Choroid plexus epithelial cell (primary cell): ENCODE data around the gene TBX1.
"Not testable (repeated sequence)": the region's sequence is repeated elsewhere in the genome, so short reads cannot be mapped to it uniquely, and the experiment has no call there.

Experiments
- DNase-seq: peaks from one replicate; pipeline ENCODE4 v3.0.0-alpha.2; 2010; ENCODE audit warnings: low read depth
- H3K4me3 ChIP-seq: 2 replicates; pipeline ENCODE4 v1.5.1; 2011; ENCODE audit warnings: low read depth, mild to moderate bottlenecking, control low read depth, low read length, moderate library complexity
- TF ChIP-seq, protein P1 (sequence below): conservative IDR thresholded peaks from 2 replicates; pipeline ENCODE4 v1.5.1; 2011; ENCODE audit warnings: low read depth, mild to moderate bottlenecking, control low read depth, inconsistent platforms, low read length, moderate library complexity

TBX1 gene

DNA sequence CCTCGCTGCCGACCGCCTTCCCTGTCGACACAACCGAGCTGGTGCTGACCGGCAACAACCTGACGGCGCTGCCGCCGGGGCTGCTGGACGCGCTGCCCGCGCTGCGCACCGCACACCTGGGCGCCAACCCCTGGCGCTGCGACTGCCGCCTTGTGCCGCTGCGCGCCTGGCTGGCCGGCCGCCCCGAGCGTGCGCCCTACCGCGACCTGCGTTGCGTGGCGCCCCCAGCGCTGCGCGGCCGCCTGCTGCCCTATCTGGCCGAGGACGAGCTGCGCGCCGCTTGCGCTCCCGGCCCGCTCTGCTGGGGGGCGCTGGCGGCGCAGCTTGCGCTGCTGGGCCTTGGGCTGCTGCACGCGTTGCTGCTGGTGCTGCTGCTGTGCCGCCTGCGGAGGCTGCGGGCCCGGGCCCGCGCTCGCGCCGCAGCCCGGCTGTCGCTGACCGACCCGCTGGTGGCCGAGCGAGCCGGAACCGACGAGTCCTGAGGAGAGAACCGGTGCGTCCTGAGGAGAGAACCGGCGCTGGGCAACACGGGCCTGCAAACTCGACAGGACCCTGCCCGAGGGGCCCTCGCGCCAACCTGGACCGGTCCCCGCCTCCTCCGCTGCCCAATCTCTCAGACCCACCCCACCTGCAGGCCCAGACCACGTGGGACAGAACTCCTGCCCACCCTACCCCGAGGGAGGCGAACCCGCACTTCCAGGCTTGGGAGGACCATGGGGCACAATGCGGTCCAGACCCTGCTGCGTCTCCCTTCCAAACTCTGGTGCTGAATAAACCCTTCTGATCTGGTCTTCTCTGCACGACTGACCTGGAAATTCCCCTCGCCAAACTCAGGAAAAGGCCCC, 36.4 kb upstream of the TBX1 start:
- no peak overlapping the region for H3K4me3 ChIP-seq
- peak; percentile 42 for DNase-seq
- TF ChIP-seq, protein P1, sequence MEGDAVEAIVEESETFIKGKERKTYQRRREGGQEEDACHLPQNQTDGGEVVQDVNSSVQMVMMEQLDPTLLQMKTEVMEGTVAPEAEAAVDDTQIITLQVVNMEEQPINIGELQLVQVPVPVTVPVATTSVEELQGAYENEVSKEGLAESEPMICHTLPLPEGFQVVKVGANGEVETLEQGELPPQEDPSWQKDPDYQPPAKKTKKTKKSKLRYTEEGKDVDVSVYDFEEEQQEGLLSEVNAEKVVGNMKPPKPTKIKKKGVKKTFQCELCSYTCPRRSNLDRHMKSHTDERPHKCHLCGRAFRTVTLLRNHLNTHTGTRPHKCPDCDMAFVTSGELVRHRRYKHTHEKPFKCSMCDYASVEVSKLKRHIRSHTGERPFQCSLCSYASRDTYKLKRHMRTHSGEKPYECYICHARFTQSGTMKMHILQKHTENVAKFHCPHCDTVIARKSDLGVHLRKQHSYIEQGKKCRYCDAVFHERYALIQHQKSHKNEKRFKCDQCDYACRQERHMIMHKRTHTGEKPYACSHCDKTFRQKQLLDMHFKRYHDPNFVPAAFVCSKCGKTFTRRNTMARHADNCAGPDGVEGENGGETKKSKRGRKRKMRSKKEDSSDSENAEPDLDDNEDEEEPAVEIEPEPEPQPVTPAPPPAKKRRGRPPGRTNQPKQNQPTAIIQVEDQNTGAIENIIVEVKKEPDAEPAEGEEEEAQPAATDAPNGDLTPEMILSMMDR = no peak

DNA sequence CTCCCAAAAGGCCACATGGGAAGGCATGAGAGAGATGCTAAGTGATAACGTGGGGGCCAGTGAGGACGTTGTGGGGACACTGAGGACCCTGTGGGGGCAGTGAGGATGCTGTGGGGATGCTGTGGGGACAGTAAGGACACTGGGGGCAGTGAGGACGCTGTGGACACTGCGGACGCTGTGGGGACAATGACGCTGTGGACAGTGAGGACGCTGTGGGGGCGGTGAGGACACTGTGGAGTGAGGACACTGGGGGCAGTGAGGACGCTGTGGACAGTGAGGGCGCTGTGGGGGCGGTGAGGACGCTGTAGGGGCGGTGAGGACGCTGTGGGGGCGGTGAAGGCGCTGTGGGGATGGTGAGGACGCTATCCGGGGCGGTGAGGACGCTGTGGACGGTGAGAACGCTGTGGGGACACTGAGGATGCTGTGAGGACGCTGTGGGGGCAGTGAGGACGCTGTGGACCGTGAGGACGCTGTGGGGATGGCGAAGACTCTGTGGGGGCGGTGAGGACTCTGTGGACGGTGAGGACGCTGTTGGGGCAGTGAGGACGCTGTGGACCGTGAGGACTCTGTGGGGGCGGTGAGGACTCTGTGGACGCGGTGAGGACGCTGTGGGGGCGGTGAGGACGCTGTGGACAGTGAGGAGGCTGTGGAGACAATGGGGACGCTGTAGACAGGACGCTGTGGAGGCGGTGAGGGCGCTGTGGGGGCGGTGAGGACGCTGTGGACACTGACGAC, 35.5 kb upstream of the TBX1 start:
- TF ChIP-seq, protein P1 = no peak
- no peak overlapping the region for H3K4me3 ChIP-seq
- DNase-seq = no peak

DNA sequence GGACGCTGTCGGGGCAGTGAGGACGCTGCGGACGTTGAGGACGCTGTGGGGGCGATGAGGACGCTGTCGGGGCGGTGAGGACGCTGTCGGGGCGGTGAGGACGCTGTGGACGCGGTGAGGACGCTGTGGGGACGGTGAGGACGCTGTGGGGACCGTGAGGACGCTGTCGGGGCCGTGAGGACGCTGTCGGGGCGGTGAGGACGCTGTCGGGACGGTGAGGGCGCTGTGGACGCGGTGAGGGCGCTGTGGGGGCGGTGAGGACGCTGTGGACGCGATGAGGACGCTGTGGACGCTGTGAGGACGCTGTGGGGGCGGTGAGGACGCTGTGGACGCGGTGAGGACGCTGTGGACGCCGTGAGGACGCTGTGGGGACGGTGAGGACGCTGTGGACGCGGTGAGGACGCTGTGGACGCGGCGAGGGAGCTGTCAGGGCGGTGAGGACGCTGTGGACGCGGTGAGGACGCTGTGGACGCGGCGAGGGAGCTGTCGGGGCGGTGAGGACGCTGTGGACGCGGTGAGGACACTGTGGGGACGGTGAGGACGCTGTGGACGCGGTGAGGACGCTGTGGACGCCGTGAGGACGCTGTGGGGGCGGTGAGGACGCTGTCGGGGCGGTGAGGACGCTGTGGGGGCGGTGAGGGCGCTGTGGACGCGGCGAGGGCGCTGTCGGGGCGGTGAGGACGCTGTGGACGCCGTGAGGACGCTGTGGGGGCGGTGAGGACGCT, 34.4 kb upstream of the TBX1 start:
- DNase-seq = not testable (repeated sequence)

DNA sequence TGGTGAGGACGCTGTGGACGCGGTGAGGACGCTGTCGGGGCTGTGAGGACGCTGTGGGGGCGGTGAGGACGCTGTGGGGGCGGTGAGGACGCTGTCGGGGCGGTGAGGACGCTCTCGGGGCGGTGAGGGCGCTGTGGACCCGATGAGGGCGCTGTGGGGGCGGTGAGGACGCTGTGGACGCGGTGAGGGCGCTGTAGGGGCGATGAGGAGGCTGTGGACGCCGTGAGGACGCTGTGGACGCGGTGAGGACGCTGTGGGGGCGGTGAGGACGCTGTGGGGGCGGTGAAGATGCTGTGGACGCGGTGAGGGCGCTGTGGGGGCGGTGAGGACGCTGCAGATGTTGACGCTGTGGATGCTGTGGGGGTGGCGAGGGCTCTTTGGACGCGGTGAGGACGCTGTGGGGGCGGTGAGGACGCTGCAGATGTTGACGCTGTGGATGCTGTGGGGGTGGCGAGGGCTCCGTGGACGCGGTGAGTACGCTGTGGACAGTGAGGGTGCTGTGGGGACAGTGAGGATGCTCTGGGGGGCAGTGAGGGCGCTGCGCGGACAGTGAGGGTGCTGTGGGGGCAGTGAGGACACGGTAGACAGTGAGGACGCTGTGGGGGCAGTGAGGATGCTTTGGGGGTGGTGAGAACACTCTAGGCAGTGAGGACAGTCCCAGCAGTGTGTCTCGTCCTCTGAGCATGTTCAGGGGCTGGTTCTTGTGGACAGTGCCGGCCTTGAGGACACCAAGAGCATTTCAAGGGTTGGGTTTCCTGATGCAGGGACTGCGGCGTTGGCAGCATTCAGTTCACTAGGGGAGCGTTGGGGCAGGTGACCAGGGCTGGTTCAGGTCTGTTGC, 33.0 kb upstream of the TBX1 start:
- TF ChIP-seq, protein P1 = no peak
- no peak for DNase-seq

More for the DNA sequence above, 34.4 kb upstream of the TBX1 start:
- H3K4me3 ChIP-seq = not testable (repeated sequence)

DNA sequence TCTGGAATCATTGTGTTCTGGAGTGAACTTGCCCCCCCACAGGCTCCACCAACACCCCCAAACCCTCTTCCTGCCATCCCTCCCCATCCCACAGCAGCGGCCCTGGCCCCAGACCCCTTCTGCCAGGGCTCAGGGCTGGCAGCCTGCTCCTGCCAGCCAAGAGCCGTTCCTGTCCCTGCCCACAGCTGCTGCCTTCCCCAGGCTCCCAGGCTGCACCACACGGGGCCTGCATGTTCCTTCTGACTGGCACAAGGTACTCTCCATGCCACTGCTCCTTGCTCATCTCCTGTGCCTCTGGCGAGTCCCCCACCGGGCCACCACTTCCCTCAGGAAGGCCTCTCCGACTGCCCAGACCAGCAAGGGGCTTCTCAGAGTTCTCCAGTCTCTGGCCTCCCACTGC, 32.3 kb upstream of the TBX1 start:
- DNase-seq = no peak

More for the DNA sequence above, 33.0 kb upstream of the TBX1 start:
- no peak overlapping the region for H3K4me3 ChIP-seq

DNA sequence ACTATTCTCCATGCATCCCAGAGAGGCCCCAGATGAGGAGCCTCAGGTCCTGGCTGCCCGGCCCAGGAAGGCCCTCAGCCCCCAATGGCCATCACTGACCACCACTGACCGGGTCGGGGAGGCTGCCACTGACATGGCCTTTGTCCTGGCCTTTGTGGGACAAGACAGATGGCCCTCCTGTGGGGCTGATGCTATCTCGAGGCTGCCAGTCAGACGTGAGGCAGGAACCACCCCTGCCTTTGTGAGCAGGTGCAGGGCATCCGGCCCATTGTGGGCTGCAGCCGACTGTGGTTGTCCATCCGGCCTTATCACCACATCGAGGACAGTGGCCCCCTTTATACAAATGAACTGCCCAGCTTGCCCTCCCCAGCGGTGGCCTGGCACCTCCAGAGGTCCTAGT, 31.7 kb upstream of the TBX1 start:
- no peak for DNase-seq
- no peak overlapping the region for H3K4me3 ChIP-seq
- TF ChIP-seq, protein P1 = no peak

More for the DNA sequence above, 32.3 kb upstream of the TBX1 start:
- no peak overlapping the region for H3K4me3 ChIP-seq
- TF ChIP-seq, protein P1 = no peak
